Measurements from ENCODE around the gene GAS2L2.

GAS2L2 gene

DNA sequence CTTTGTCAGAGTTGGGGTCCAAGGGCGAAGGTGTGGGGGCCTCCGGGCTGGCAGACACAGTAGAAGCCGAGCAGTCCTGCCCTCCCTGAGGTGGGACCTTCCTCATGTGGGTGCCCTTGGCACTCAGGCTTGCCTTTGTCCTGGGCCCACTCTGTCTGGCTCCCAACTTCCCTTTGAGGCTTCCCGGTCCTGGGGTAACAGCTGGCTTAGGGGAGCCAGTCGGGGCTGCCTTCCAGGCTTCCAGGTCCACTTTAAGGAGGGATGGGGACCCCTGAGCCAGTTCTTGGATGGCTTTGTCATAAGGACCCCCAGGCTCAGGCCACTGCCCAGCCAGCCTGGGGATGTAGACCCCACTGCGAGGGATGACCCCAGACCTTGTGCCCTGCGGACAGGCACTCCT is 7.8 kb downstream of the GAS2L2 start:
- no peak for DNase-seq (ENCODE audit: low spot score)

DNA sequence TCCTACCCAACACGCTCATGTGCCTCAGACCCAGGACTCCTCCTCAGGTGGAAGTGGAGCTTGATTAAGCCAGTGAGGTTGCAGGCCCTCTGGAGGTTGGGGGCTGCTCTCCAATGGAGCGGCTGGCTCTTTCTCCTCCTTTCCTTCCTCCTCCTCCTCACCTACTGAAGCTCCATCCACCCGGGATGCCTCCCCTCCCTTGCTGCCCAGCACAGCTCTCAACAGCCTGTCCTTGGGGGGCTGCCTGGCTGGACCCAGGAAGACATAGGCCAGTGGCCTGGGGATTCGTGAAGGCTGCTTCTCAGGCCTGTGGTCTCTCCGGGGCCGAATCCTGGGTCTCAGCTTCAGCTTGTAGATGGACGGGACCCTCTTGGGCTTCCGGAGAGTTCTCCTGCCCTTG is 8.2 kb downstream of the GAS2L2 start:
- no peak for DNase-seq (ENCODE audit: low spot score)

DNA sequence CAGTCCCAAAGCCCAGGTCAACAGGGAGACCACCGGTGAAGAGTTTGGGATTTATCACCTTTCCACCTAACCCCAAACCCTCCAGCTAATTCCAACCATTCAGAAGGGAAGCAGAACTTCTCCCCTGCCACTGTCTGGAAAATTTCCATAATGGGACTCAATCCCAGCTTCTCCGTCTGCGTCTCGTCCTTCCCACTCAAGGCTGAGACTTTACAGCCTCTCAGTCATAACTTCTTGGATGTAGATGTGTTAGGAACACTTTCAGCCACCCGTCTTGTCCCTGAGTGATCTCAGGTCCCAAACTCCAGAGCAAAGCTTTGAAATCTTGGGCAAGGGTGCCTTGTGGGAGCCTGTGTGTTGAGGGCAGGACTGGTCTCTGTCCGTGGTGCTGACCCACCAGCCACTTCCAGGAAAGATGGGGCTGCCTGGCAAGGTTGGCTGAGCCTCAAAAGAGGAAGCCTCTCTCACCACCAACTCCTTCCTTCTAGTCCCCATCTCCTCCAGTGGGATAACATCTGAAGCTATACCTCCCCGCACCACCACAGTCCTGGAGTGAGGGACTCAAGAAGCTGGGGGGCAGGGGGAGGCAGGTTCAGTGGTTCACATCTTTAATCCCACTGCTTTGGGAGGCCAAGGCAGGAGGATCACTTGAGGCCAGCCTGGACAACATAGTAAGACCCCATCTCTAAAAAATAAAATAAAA is 9.3 kb downstream of the GAS2L2 start:
- DNase-seq (ENCODE audit: low spot score), result peak; percentile 35

DNA sequence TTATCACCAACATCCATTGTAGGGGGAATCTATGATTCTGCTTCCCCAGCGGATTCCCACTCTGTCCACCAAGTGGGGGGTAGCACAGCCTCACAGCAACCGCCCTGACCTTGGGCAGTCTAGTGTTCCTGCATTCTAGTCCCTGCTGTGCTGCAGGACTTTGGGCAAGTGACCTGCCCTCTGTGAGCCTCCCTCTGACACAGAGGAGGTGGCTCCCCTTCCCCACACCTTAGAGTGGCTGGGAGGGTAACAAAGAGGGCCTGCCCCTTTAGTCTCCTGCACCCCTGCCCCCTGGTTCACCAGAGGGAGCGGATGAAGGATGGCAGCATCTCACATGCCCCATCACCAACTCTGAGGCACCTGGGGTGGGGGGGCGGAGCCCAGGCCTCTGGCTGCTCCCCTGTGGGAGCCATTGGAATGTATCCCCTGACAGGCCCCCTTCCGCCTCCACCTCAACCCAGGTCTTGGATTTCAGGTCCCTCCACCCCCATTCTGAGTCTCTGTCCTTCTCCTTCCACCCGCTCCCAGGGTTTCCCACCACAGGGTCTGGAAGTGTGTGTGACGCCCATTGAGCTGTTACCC is 10.1 kb downstream of the GAS2L2 start:
- no peak for DNase-seq (ENCODE audit: low spot score)

DNA sequence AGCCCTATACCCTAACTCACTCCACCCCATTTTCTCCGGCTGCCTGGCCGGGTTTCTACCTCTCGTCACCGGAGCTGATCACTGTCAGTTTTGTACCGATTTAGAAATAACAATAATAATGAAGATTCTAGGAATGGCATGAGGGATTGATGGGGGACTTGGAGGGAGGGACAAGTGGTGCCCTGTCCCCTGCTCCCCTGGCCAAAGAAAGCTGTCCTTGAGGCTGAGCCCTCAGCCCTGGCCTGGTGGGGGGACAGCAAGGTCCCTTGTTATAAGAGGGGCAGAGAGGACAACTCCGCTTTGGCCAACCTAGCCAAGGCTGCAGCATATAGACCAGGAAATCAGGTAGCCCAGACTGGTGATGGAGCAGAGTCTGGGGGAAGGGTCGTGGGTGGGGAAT is 10.5 kb downstream of the GAS2L2 start:
- no peak for DNase-seq (ENCODE audit: low spot score)

DNA sequence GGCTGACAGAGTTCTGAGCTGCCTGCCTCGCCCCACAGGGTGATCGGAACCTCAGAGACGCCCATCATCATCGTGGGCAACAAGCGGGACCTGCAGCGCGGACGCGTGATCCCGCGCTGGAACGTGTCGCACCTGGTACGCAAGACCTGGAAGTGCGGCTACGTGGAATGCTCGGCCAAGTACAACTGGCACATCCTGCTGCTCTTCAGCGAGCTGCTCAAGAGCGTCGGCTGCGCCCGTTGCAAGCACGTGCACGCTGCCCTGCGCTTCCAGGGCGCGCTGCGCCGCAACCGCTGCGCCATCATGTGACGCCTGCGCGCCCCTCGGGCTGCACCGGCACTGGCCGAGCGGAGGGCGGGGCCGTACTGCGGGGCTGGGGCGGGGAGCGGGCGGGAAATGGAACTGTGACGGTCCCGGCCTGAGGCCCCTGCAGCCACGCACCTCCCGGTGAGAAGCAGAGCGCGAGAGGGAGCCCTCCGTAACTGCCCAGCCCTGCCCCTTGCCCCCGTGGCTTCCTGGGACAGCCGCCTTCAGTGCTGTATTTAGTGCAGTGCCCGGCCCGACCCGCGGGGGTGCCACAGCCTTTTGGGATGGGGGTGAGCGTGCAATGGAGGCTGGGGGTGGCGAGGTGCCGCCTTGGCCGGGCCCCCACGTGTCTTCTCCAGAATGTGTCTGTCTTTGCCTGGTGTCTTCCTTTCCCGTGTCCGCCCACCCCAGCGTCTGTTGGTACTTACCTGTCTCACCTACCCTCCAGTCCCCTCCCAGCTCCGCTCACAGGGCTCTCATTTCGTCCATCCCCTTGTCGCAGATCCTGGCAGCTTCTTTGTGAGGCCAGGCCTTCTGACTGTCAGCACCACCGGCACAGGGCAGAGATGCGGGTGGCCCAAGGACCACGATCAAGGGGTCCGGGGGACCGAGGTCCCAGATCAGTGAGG is 11.8 kb downstream of the GAS2L2 start:
- no peak for DNase-seq (ENCODE audit: low spot score)

DNA sequence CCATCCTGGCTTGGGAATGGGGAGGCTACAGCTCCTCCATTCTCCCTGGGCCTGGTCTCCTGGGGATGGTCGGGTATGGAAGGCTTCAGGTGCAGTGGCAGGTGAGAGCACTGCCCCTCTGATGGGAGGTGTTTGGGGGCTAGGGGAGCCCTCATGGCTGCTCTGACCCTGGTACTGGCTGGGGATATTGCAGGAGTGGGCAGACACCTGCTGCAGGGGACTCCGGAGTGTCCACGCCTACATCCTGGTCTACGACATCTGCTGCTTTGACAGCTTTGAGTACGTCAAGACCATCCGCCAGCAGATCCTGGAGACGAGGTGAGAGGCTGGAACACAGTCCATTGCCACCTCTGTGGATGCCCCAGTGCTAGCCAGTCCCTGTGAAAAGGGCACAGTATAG is 12.8 kb downstream of the GAS2L2 start:
- DNase-seq (ENCODE audit: low spot score), result no peak

DNA sequence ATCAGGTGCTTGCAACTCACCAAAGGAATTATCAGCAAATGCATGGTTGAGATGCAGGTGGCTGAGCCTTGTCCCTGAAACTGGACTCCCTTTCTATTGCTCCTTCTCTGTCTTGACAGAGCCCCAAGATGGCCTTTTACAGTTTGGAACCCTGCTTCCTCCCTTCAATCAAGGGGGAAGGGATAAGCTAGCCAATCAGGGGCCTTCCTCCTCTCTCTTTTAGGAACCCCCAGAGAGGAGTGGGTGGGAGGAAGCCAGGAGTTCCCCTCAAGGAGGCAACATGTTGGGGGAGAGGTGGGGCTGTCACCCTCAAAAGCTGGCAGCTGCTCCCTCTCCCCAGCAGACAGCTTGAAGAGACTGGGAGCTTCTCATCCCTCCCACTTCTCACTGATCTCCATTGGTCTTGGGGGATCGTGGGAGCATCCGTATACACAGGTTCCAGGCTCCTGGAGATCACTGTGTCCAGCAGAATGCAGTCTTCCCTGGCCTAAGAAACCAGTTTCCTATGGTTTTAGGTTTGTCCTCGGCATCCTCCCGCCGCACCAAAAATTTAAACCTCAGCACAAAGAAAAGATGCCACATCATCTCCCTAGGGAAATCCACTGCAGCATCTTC is 14.4 kb downstream of the GAS2L2 start:
- no peak for DNase-seq (ENCODE audit: low spot score)

DNA sequence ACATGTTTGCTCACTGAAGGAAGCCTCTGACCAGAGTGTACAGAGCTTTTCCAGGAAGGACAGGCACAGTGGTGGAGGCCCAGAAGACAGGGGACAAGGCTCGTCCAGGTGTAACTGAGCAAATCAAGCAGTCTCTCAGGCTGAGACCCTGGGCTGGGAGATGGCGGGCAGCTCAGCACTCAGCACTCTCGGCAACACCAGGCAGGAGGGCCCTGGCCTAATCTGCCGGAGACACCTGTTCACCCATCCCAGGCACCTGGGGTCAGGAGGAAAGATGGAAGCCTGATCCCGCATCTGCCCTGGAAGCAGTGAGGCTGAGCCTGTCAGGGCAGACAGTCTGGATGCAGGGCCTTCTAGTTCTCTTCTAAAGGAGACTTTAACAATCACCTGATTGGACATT is 16.8 kb downstream of the GAS2L2 start:
- DNase-seq (ENCODE audit: low spot score), result no peak

DNA sequence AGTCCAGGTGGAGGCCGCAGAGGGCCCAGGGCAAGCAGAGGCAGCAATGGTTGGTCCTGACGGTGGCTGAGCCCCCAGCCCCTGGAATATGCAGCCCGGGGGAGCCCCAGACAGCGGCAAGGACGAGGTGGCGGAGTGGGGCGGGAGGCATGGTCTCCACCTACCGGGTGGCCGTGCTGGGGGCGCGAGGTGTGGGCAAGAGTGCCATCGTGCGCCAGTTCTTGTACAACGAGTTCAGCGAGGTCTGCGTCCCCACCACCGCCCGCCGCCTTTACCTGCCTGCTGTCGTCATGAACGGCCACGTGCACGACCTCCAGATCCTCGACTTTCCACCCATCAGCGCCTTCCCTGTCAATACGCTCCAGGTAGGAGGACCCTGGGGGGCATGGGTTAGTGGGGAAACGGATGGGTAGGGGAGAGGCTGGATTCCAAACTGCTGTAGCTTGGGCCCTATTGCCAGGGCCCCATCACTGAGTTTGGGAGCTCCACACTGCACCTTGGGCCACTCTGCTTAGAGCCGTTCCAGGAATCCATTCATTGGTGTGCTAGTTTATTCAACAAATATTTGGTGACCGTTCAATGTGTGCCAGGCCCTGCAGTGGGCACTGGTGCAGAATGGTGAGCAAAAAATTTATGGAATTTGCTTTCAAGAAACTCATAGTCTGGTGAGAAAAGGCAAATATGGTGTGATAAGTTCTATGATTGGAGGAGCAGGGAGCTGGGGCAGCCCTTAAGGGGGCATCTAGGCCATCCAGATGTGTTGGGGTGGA is 17.8 kb downstream of the GAS2L2 start:
- DNase-seq (ENCODE audit: low spot score), result no peak

DNA sequence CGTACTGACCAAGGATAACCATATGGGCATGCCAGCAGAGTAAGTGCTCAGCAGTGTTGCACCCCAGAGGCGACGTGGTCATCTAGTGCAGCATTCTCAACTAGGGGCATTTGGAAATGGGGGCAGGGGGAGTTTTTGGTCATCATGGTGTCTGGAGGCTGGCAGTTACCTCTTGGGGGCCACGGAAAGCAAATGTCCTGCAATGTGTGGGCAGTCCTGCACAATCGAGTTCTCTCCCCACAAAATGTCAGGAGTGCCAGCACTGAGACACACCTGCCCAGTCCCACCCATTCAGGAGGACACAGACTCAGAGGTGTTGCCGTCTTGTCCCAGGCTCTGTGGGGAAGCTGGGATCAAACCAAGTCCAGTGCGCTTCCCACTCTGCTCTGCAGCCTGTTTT is 18.6 kb downstream of the GAS2L2 start:
- no peak for DNase-seq (ENCODE audit: low spot score)

DNA sequence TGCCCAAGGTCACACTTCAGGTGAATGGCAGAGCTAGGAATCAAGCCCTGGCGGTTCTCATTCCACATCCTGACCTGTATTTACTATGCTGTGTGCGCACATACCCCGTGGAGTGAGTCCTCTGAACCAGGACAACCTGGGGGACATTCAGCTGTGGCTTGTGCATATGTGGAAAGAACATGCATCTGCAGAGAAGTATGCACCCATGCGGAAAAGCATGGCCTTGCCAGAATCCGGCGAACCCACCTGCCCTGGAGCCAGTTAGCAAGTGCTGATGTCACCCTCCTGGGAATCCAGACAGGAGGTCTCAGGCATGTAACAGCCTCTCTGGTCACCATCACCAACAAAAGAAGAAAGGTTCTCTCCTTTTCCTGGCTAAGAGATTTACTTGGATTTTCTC is 19.7 kb downstream of the GAS2L2 start:
- no peak for DNase-seq (ENCODE audit: low spot score)

DNA sequence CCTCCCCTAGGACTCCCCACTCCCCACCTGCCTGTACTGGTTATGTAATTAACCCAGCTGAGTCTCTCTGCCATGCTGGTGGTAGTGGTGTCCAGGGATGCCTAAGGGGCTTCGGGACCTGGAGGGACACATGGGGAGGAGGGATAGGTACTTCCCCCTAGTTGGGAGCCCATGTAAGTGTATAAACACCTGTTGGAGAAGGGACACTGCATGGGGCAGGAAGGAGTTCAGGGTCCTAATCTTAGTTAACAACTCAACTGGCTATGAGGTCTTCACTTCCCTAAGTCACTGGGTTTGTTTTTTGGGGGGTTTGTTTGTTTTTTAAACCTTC is 20.3 kb downstream of the GAS2L2 start:
- no peak for DNase-seq (ENCODE audit: low spot score)

DNA sequence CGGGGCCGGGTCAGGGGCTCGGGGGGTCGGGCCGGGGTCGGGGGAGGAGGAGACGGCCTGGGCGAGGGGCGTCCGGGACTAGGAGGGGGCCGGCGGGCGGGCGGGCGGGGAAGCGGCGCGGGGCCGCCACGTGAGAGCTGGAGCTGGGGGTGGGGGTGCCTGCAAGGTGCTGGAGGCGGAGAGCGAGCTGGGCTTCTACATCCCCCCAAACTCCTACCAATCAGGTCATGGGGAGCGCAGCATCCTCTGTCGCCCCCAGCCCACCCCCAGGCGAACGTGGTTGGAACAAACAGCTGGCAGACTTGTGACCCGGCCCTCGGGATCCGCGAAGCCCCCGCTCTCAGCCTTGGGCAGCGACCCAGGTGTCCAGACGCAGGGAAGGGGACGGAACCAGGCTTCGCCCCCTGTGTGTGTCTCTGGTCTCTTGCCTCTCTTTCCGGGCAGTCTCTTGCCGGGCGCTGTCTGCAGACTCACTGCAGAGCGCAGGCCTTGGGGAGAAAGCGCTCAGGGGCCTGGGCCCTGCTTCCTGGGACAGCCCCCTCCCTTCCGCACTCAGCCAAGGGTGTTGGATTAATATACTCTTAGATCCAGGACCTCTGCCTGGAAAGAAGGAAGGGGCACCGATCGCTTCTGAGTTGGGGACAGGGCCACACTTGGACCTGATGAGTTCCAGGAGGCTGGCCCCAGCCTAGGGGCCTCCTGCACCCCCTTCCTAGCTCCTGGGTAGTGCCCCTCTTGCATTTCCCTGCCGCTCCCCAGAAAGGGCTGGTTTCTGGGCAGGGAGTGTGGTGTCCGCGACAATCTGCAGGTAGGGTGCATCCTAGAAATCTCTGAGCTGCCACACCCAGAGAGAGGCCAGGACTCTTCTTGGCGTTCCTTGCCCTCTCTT is 20.9 kb downstream of the GAS2L2 start:
- no peak for DNase-seq (ENCODE audit: low spot score)

DNA sequence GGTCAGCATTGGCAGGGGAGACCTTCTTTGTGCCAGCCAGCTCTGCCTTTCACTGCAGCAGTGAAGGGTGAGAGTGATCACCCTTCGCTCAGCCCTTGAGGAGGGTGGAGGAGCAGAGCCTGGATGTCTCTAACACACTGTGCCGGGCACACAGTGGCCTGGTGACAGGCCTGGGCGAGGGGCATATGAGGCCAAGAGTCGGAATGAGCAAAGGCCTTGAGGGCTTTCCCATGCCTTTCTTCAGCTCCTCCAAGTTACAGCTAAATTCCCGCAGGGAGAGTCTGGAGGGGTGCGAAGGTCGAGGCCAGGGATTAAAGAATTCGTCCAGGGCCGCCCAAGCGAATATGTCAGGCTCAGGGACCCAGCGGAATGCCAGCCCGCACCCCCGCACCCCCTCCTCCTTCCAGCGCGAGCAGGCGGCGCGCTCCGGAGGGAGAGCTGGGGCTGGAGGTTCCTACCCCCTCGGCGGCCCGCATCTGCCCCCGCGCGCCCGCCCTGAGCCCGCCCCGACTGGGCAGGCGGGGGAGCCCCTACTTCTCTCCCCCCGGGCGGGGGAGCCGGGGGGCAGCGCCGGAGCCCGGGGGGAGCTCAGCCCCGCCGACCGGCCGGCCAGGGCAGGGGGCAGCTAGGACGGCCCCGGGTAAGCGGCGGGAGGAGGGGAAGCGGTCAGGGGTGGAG is 21.7 kb downstream of the GAS2L2 start, which contains the start of gene RASL10B:
RASL10B (plus strand) TSS at position 401 of the 678 bp plus-strand sequence. CDS start 3,546 bp downstream, outside the sequence.
- DNase-seq (ENCODE audit: low spot score), result peak; percentile 63

DNA sequence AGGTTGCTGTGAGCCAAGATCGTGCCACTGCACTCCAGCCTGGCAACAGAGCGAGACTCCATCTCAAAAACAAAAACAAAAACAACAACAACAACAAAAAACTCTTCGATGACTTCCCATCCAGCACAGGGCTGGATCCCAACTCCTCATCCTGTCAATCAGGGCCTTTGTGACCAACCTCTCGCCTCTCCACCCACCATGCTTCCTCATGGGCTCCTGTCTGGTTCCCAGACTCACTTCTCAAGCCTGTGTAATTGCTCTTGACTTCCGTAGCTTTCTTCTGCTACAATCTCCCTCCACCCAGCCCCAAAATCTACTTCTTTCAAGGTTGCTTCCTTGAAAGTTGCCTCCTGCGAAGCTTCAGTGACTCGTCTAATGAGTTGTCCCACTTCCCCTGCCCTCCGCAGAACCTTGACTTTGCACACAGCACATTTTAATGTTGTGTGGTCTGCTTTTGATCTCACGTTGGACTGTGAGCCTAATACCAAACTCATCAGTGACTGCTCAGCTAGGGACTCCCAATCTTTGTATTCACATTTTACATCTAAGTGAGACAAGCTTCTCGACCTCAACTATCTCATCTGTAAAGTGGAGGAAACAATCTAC is 22.5 kb downstream of the GAS2L2 start:
- DNase-seq (ENCODE audit: low spot score), result no peak

DNA sequence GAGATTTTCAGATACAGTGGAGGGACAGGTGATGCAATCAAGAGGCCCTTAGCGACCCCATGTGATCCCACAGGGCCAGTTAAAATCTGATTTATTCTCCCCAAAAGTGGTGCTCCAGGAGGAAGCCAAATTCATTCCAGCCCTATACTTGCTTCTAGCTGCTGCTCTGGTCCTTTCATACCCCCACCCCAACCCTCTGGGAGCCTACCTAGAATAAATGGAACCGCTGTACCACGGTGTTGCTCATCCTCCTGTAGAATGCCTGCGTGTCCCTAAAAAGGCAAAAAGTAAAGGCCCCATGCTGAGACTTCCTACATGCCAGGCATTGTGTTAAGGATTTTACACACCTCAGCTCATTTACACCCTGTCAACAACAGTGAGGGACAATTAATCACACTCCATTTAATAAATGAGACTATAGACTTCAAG is 23.6 kb downstream of the GAS2L2 start:
- no peak for DNase-seq (ENCODE audit: low spot score)

DNA sequence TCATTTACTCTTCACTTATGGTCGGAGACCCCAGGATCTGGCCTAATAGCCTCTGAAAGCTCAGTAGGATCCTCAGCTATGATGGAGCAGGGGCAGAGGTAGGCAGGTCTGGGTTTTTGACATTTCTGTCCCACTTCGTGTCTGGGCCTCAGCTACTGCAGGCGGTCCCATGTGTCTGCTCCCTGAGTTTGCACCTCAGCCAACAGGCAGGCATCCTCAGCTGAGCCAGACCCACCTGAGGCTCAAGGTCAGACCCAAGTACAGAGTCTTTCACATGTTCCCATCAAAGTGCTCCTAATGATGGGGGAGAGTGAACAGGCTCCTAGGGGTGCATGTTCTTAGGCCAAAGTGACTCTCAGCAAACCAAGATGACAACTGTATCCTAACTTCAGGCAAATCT is 24.5 kb downstream of the GAS2L2 start:
- DNase-seq (ENCODE audit: low spot score), result no peak

DNA sequence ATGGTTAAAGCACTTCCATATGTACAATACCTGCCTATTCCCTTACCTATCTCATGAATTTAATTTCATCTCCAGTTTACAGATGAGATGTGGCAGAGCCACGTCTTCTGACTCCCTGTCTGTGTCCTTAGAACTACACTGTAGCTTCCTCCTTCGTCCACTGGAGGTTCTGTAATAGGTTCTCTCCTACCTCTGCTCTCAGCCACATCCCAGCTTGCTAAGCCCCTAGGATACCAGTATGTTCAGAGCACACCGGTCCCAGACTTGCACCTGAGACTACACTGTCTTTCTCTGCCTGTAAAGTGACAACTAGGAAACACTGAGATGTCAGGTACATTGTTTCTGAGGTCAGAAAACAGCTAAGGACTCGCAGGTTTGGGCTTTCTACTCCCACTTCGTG is 25.4 kb downstream of the GAS2L2 start:
- DNase-seq (ENCODE audit: low spot score), result no peak

DNA sequence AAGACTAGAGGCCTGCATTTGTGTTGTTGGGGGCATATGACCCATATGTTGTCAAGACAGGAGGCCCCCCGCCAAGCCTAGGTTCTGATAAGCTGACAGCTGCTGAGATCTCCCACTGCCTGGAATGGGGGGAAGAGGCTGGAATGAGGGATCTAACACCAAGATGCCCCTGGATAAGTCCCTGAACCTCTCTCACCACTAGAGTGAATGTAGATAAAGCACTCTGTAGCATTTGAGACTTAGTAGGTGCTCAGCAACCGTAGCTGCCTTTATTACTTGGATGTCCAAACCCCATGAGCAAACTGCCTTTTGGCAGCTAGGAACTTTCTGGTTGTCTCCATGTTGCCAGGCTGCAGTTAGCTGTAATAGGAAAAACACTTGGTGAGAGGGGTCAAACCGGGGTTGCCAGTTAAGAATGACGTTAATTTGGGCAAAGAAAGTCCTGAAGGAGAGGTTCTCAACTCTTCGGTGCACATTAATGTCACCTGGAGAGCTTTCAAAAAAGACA is 26.0 kb downstream of the GAS2L2 start:
- no peak for DNase-seq (ENCODE audit: low spot score)

All from COLO829 (cell line).